ENCODE results near the gene TMTC4.

Gene TMTC4

GRCh38 chr13:100636441-100636840 is 38.2 kb downstream of the TMTC4 start:
- no peaks in the 10 kb centered on the region for H3K27me3 ChIP-seq (ENCODE audit: insufficient read depth, low read length, poor library complexity)
- H4K8ac ChIP-seq (ENCODE audit: low read depth, low read length): no peak overlapping the region
- H4K5ac ChIP-seq (ENCODE audit: low read length): no peak overlapping the region
- no peak overlapping the region for H3K9ac ChIP-seq (ENCODE audit: low read length)
- no peak for DNase-seq
- H2AK5ac ChIP-seq (ENCODE audit: low read length): no peak overlapping the region
- H3K4me1 ChIP-seq (ENCODE audit: control insufficient read depth, low read depth, low read length): no peaks in the 10 kb centered on the region
- WGBS (ENCODE audit: extremely low coverage, insufficient coverage, low lambda C conversion rate): no CpG with 5 or more reads among the region's 7 CpGs
- no peak overlapping the region for H2BK15ac ChIP-seq (replicated peaks; ENCODE audit: low read depth)
- H3K79me2 ChIP-seq (ENCODE audit: control insufficient read depth, insufficient read depth, low read length): no peaks in the 10 kb centered on the region
- no peaks in the 10 kb centered on the region for H3K79me1 ChIP-seq (ENCODE audit: low read length)
- no peak overlapping the region for H3K23ac ChIP-seq (ENCODE audit: low read length)
- no peak overlapping the region for H3K18ac ChIP-seq (ENCODE audit: low read length)
- no peak overlapping the region for H3K56ac ChIP-seq (ENCODE audit: low read length)
- peaks cover 4% of the 10 kb centered on the region for H3K36me3 ChIP-seq (ENCODE audit: control insufficient read depth, insufficient read depth, low read length)
- no peak overlapping the region for H2BK5ac ChIP-seq (ENCODE audit: low read length)
- H3K27ac ChIP-seq (ENCODE audit: low read depth, low read length): no peak overlapping the region
- no peak overlapping the region for H3K4ac ChIP-seq (ENCODE audit: low read depth, low read length)
- no peak overlapping the region for H3K4me3 ChIP-seq (ENCODE audit: low read length)
- no peak overlapping the region for H3K4me2 ChIP-seq (ENCODE audit: low read length)
- no peak overlapping the region for H2BK120ac ChIP-seq (ENCODE audit: low read depth, low read length)

- Histone ChIP-seq H4K5ac (ENCODE audit: low read length) (no peak overlapping the region), H3K9ac (ENCODE audit: low read length) (no peak overlapping the region), H2BK15ac (replicated peaks; ENCODE audit: low read depth) (no peak overlapping the region), H3K4me1 (ENCODE audit: control insufficient read depth, low read depth, low read length) (no peaks in the 10 kb centered on the region), H3K56ac (ENCODE audit: low read length) (no peak overlapping the region), H3K18ac (ENCODE audit: low read length) (no peak overlapping the region), H2AK5ac (ENCODE audit: low read length) (no peak overlapping the region), H3K4me2 (ENCODE audit: low read length) (no peak overlapping the region), H3K4me3 (ENCODE audit: low read length) (no peak overlapping the region), H3K23ac (ENCODE audit: low read length) (no peak overlapping the region), H2BK120ac (ENCODE audit: low read depth, low read length) (no peak overlapping the region), H3K27me3 (ENCODE audit: insufficient read depth, low read length, poor library complexity) (no peaks in the 10 kb centered on the region), H2BK5ac (ENCODE audit: low read length) (no peak overlapping the region), H3K79me1 (ENCODE audit: low read length) (no peaks in the 10 kb centered on the region), H4K8ac (ENCODE audit: low read depth, low read length) (no peak overlapping the region), H3K79me2 (ENCODE audit: control insufficient read depth, insufficient read depth, low read length) (no peaks in the 10 kb centered on the region), H3K27ac (ENCODE audit: low read depth, low read length) (no peak overlapping the region), H3K36me3 (ENCODE audit: control insufficient read depth, insufficient read depth, low read length) (peaks cover 4% of the 10 kb centered on the region), H3K4ac (ENCODE audit: low read depth, low read length) (no peak overlapping the region)
- DNase-seq: no peak
- WGBS (ENCODE audit: extremely low coverage, insufficient coverage, low lambda C conversion rate): no CpG with 5 or more reads among the region's 7 CpGs
These were observed 38.6 kb downstream of the TMTC4 start for GRCh38 chr13:100636004-100636403.

- Histone ChIP-seq H3K27ac (ENCODE audit: low read depth, low read length) (no peak overlapping the region), H3K36me3 (ENCODE audit: control insufficient read depth, insufficient read depth, low read length) (peaks cover 4% of the 10 kb centered on the region), H2AK5ac (ENCODE audit: low read length) (no peak overlapping the region), H3K56ac (ENCODE audit: low read length) (no peak overlapping the region), H4K5ac (ENCODE audit: low read length) (no peak overlapping the region), H3K4ac (ENCODE audit: low read depth, low read length) (no peak overlapping the region), H2BK120ac (ENCODE audit: low read depth, low read length) (no peak overlapping the region), H3K23ac (ENCODE audit: low read length) (no peak overlapping the region), H3K4me3 (ENCODE audit: low read length) (no peak overlapping the region), H4K8ac (ENCODE audit: low read depth, low read length) (no peak overlapping the region), H3K79me2 (ENCODE audit: control insufficient read depth, insufficient read depth, low read length) (no peaks in the 10 kb centered on the region), H3K27me3 (ENCODE audit: insufficient read depth, low read length, poor library complexity) (no peaks in the 10 kb centered on the region), H3K18ac (ENCODE audit: low read length) (no peak overlapping the region), H3K79me1 (ENCODE audit: low read length) (no peaks in the 10 kb centered on the region), H2BK15ac (replicated peaks; ENCODE audit: low read depth) (no peak overlapping the region), H3K4me1 (ENCODE audit: control insufficient read depth, low read depth, low read length) (no peaks in the 10 kb centered on the region), H3K9ac (ENCODE audit: low read length) (no peak overlapping the region), H3K4me2 (ENCODE audit: low read length) (no peak overlapping the region), H2BK5ac (ENCODE audit: low read length) (no peak overlapping the region)
- no CpG with 5 or more reads among the region's 12 CpGs for WGBS (ENCODE audit: extremely low coverage, insufficient coverage, low lambda C conversion rate)
- no peak for DNase-seq
These were observed 39.9 kb downstream of the TMTC4 start for GRCh38 chr13:100634696-100635095.

- Histone ChIP-seq H3K4me1 (ENCODE audit: control insufficient read depth, low read depth, low read length) (no peaks in the 10 kb centered on the region), H3K27ac (ENCODE audit: low read depth, low read length) (no peak overlapping the region), H3K23ac (ENCODE audit: low read length) (no peak overlapping the region), H3K9ac (ENCODE audit: low read length) (no peak overlapping the region), H2BK15ac (replicated peaks; ENCODE audit: low read depth) (no peak overlapping the region), H3K36me3 (ENCODE audit: control insufficient read depth, insufficient read depth, low read length) (peaks cover 5% of the 10 kb centered on the region), H4K5ac (ENCODE audit: low read length) (no peak overlapping the region), H3K18ac (ENCODE audit: low read length) (no peak overlapping the region), H3K4ac (ENCODE audit: low read depth, low read length) (no peak overlapping the region), H3K4me2 (ENCODE audit: low read length) (no peak overlapping the region), H2BK5ac (ENCODE audit: low read length) (no peak overlapping the region), H3K27me3 (ENCODE audit: insufficient read depth, low read length, poor library complexity) (no peaks in the 10 kb centered on the region), H3K4me3 (ENCODE audit: low read length) (no peak overlapping the region), H3K79me2 (ENCODE audit: control insufficient read depth, insufficient read depth, low read length) (no peaks in the 10 kb centered on the region), H2BK120ac (ENCODE audit: low read depth, low read length) (no peak overlapping the region), H3K56ac (ENCODE audit: low read length) (no peak overlapping the region), H4K8ac (ENCODE audit: low read depth, low read length) (no peak overlapping the region), H2AK5ac (ENCODE audit: low read length) (no peak overlapping the region), H3K79me1 (ENCODE audit: low read length) (no peaks in the 10 kb centered on the region)
- no CpG with 5 or more reads among the region's 2 CpGs for WGBS (ENCODE audit: extremely low coverage, insufficient coverage, low lambda C conversion rate)
- no peak for DNase-seq
These were observed 41.1 kb downstream of the TMTC4 start for GRCh38 chr13:100633461-100633860.

- H3K27ac ChIP-seq (ENCODE audit: low read depth, low read length): no peak overlapping the region
- H3K79me2 ChIP-seq (ENCODE audit: control insufficient read depth, insufficient read depth, low read length): no peaks in the 10 kb centered on the region
- H4K5ac ChIP-seq (ENCODE audit: low read length): no peak overlapping the region
- no peak overlapping the region for H2AK5ac ChIP-seq (ENCODE audit: low read length)
- H3K18ac ChIP-seq (ENCODE audit: low read length): no peak overlapping the region
- no peak overlapping the region for H3K56ac ChIP-seq (ENCODE audit: low read length)
- H3K4me1 ChIP-seq (ENCODE audit: control insufficient read depth, low read depth, low read length): no peaks in the 10 kb centered on the region
- no CpG with 5 or more reads among the region's 8 CpGs for WGBS (ENCODE audit: extremely low coverage, insufficient coverage, low lambda C conversion rate)
- peaks cover 4% of the 10 kb centered on the region for H3K36me3 ChIP-seq (ENCODE audit: control insufficient read depth, insufficient read depth, low read length)
- no peaks in the 10 kb centered on the region for H3K79me1 ChIP-seq (ENCODE audit: low read length)
- H2BK120ac ChIP-seq (ENCODE audit: low read depth, low read length): no peak overlapping the region
- H3K4me2 ChIP-seq (ENCODE audit: low read length): no peak overlapping the region
- no peak overlapping the region for H2BK5ac ChIP-seq (ENCODE audit: low read length)
- no peak overlapping the region for H3K4me3 ChIP-seq (ENCODE audit: low read length)
- no peak overlapping the region for H3K23ac ChIP-seq (ENCODE audit: low read length)
- no peak overlapping the region for H3K4ac ChIP-seq (ENCODE audit: low read depth, low read length)
- DNase-seq: peak; percentile 4
- no peak overlapping the region for H2BK15ac ChIP-seq (replicated peaks; ENCODE audit: low read depth)
- no peaks in the 10 kb centered on the region for H3K27me3 ChIP-seq (ENCODE audit: insufficient read depth, low read length, poor library complexity)
- no peak overlapping the region for H3K9ac ChIP-seq (ENCODE audit: low read length)
- H4K8ac ChIP-seq (ENCODE audit: low read depth, low read length): no peak overlapping the region
These were observed 44.0 kb downstream of the TMTC4 start for GRCh38 chr13:100630555-100630954.

- no peak overlapping the region for H2BK15ac ChIP-seq (replicated peaks; ENCODE audit: low read depth)
- H3K27ac ChIP-seq (ENCODE audit: low read depth, low read length): no peak overlapping the region
- H2AK5ac ChIP-seq (ENCODE audit: low read length): no peak overlapping the region
- no peak overlapping the region for H3K4ac ChIP-seq (ENCODE audit: low read depth, low read length)
- no peak overlapping the region for H4K5ac ChIP-seq (ENCODE audit: low read length)
- H3K27me3 ChIP-seq (ENCODE audit: insufficient read depth, low read length, poor library complexity): no peaks in the 10 kb centered on the region
- H3K4me2 ChIP-seq (ENCODE audit: low read length): no peak overlapping the region
- H4K8ac ChIP-seq (ENCODE audit: low read depth, low read length): no peak overlapping the region
- H3K79me2 ChIP-seq (ENCODE audit: control insufficient read depth, insufficient read depth, low read length): no peaks in the 10 kb centered on the region
- peaks cover 2% of the 10 kb centered on the region for H3K36me3 ChIP-seq (ENCODE audit: control insufficient read depth, insufficient read depth, low read length)
- no peak overlapping the region for H2BK120ac ChIP-seq (ENCODE audit: low read depth, low read length)
- H3K4me1 ChIP-seq (ENCODE audit: control insufficient read depth, low read depth, low read length): no peaks in the 10 kb centered on the region
- WGBS (ENCODE audit: extremely low coverage, insufficient coverage, low lambda C conversion rate): no CpG with 5 or more reads among the region's 15 CpGs
- no peak overlapping the region for H2BK5ac ChIP-seq (ENCODE audit: low read length)
- H3K18ac ChIP-seq (ENCODE audit: low read length): no peak overlapping the region
- H3K4me3 ChIP-seq (ENCODE audit: low read length): no peak overlapping the region
- H3K56ac ChIP-seq (ENCODE audit: low read length): no peak overlapping the region
- H3K9ac ChIP-seq (ENCODE audit: low read length): no peak overlapping the region
- no peaks in the 10 kb centered on the region for H3K79me1 ChIP-seq (ENCODE audit: low read length)
- no peak for DNase-seq
- H3K23ac ChIP-seq (ENCODE audit: low read length): no peak overlapping the region
These were observed 47.5 kb downstream of the TMTC4 start for GRCh38 chr13:100627120-100627519.
